ENCODE results near the gene SLC30A2. TPM values are rescaled to one million over a fixed set of nuclear protein-coding genes. Genes with fewer than 3 reads are reported as not detected.
A peak's percentile ranks its signal among the peaks of the same experiment; 100 is the strongest.

Gene SLC30A2
- total and polyA plus RNA-seq, 9 of the 15 experiments (the other 6 are each of a cell fraction or from before 2014, with no cell fraction given) = 0.01 to 0.18 (median 0.06) TPM; not detected in 3

GRCh38 chr1:26070296-26070962 is 24.5 kb upstream of the SLC30A2 start (continued):
- TF ChIP-seq E4F1 (CRISPR knock-in tag; IDR thresholded peaks at IDR 0.05; ENCODE audit: borderline replicate concordance) = no peak
- TF ChIP-seq CREM (IDR thresholded peaks at IDR 0.05; ENCODE audit: low read depth) = peak; percentile 90
- no peak for TF ChIP-seq RBM14 (IDR thresholded peaks at IDR 0.05; ENCODE audit: borderline replicate concordance, insufficient read depth, low read depth, low read length)
- TF ChIP-seq SRF (CRISPR knock-in tag; IDR thresholded peaks at IDR 0.05) = peak in 1 of 2 experiments; percentile 79; a peak in 1 of 4 replicates
- TF ChIP-seq SPI1 (IDR thresholded peaks at IDR 0.05; ENCODE audit: borderline replicate concordance, low read depth, low read length) = 0 out of 2 replicates have a peak, but pooled peaks have one; percentile 38
- no peak for TF ChIP-seq PHTF2 (CRISPR knock-in tag; IDR thresholded peaks at IDR 0.05)
- peak; percentile 93 for TF ChIP-seq ZNF584 (CRISPR knock-in tag; IDR thresholded peaks at IDR 0.05; ENCODE audit: low read depth)
- peak; percentile 83 for TF ChIP-seq L3MBTL2 (IDR thresholded peaks at IDR 0.05)
- no peak for TF ChIP-seq NFXL1 (CRISPR knock-in tag; IDR thresholded peaks at IDR 0.05)
- no peak for TF ChIP-seq RNF219 (CRISPR knock-in tag; IDR thresholded peaks at IDR 0.05)
- no peak for TF ChIP-seq SIN3A (IDR thresholded peaks at IDR 0.05; ENCODE audit: borderline replicate concordance in 2 of 2, control insufficient read depth in 1 of 2, low read depth in 2 of 2, low read length in 2 of 2)
- peak in 1 of 2 experiments; percentile 43 for TF ChIP-seq E2F6 (IDR thresholded peaks at IDR 0.05; ENCODE audit: borderline replicate concordance in 1 of 2, extremely low read depth in 1 of 2, insufficient read depth in 1 of 2, insufficient read length in 1 of 2, low read depth in 1 of 2, low read length in 1 of 2, poor library complexity in 1 of 2, severe bottlenecking in 1 of 2)
- TF ChIP-seq EHMT2 (IDR thresholded peaks at IDR 0.05) = peak; percentile 96
- peak; percentile 75 for TF ChIP-seq ATF6 (CRISPR knock-in tag; IDR thresholded peaks at IDR 0.05)
- no peak for TF ChIP-seq U2AF2 (optimal IDR thresholded peaks at IDR 0.05; ENCODE audit: low read depth, low read length)
- no peak for TF ChIP-seq TEAD2 (tag; IDR thresholded peaks at IDR 0.05)
- TF ChIP-seq ATF4 (CRISPR knock-in tag; IDR thresholded peaks at IDR 0.05) = no peak
